Caco-2 (cell line): ENCODE data around the gene DCDC1. TPM values are rescaled to one million over a fixed set of nuclear protein-coding genes. Genes with fewer than 3 reads are reported as not detected.

Source experiments
- BruUV-seq: library from RNA; stranded (reverse); fragments of 400-500 nt; replicated peaks from 2 replicates; lab custom pipeline; 2021; lab: Mats Ljungman, UMichigan
- CTCF ChIA-PET: fragments of 300-600 bp; sonication (Branson Sonifier 250); formaldehyde crosslinking; loops from one replicate; lab custom pipeline; 2022; ENCODE audit warnings: antibody characterized with exemption; lab: Charles Lee
- POLR2A ChIA-PET: fragments of 300-600 bp; sonication (Branson Sonifier 250); formaldehyde crosslinking; loops from one replicate; lab custom pipeline; 2022; ENCODE audit warnings: antibody characterized with exemption; lab: Charles Lee
- DNase-seq, 2 experiments: peaks; one replicate each; pipeline versions ENCODE4 v3.0.0 to v3.0.0-alpha.2; 2020 to 2022
- H3K27me3 ChIP-seq: replicated peaks from 2 replicates; pipeline ENCODE4 v1.6.0; 2011; ENCODE audit warnings: low read length; ENCODE audit not compliant: control insufficient read depth, insufficient read depth
- H3K36me3 ChIP-seq: 2 replicates; pipeline ENCODE4 v1.5.1; 2011; ENCODE audit warnings: low read length; ENCODE audit not compliant: control insufficient read depth, insufficient read depth
- H3K4me1 ChIP-seq: fragments of 250-450 bp; sonication (Bioruptor Pico); 2 replicates; pipeline ENCODE4 v1.5.1; 2020; ENCODE audit warnings: mild to moderate bottlenecking
- H3K4me3 ChIP-seq: 2 replicates; pipeline ENCODE4 v1.5.1; 2011; ENCODE audit warnings: low read depth, mild to moderate bottlenecking, control low read depth, low read length
- H3K9me3 ChIP-seq: fragments of 250-450 bp; sonication (Bioruptor Pico); 2 replicates; pipeline ENCODE4 v1.5.1; 2020; ENCODE audit warnings: mild to moderate bottlenecking, moderate library complexity
- H3K27ac Mint-ChIP-seq: one replicate; pipeline ENCODE4 v1.8.0; 2022; ENCODE audit warnings: mixed read lengths; ENCODE audit not compliant: unreplicated experiment
- H3K27me3 Mint-ChIP-seq: one replicate; pipeline ENCODE4 v1.8.0; 2022; ENCODE audit warnings: mixed read lengths; ENCODE audit not compliant: insufficient read depth, unreplicated experiment
- H3K36me3 Mint-ChIP-seq: one replicate; pipeline ENCODE4 v1.8.0; 2022; ENCODE audit warnings: mild to moderate bottlenecking, mixed read lengths; ENCODE audit not compliant: insufficient read depth, unreplicated experiment
- H3K4me1 Mint-ChIP-seq: one replicate; pipeline ENCODE4 v1.8.0; 2022; ENCODE audit warnings: low read depth, mixed read lengths; ENCODE audit not compliant: unreplicated experiment
- H3K4me3 Mint-ChIP-seq: one replicate; pipeline ENCODE4 v1.8.0; 2022; ENCODE audit warnings: mild to moderate bottlenecking, moderate library complexity, mixed read lengths; ENCODE audit not compliant: unreplicated experiment
- H3K9me3 Mint-ChIP-seq: one replicate; pipeline ENCODE4 v1.8.0; 2022; ENCODE audit warnings: mixed read lengths; ENCODE audit not compliant: unreplicated experiment
- CTCF ChIP-seq, 2 experiments: fragments of 200-600 bp in 1 of 2; IDR thresholded peaks; 1 replicate in 1 of 2; 2 replicates in 1 of 2; pipeline versions ENCODE4 v1.5.1 to v1.8.0; 2011 to 2022; ENCODE audit warnings: antibody characterized with exemption in 1 of 2, control low read depth in 1 of 2, inconsistent platforms in 1 of 2, low read depth in 1 of 2, low read length in 1 of 2, mild to moderate bottlenecking in 1 of 2, moderate library complexity in 1 of 2; ENCODE audit not compliant: insufficient read depth in 1 of 2, severe bottlenecking in 1 of 2, unreplicated experiment in 1 of 2
- intact Hi-C: fragments of 100-400 bp; cut with micrococcal nuclease; formaldehyde crosslinking; loops from one replicate; pipeline ENCODE4 v1.10.0; 2022; ENCODE audit not compliant: unreplicated experiment
- total RNA-seq: library from RNA; stranded (reverse); gene quantifications from 2 replicates; pipeline ENCODE4 v1.2.3, GENCODE V29; 2022

The DCDC1 gene
- total RNA-seq, 1 experiment from 2014 or later, result not detected

- no peak overlapping the region for H3K27ac Mint-ChIP-seq
- ChIA-PET CTCF (no interaction called here), POLR2A (no interaction called here)
- H3K4me1 Mint-ChIP-seq, result peaks cover 18% of the 10 kb centered on the region
- BruUV-seq, result no TSS peak
- no peak overlapping the region for H3K4me3 ChIP-seq
- H3K9me3 Mint-ChIP-seq, result no peaks in the 10 kb centered on the region
- no peaks in the 10 kb centered on the region for H3K36me3 ChIP-seq
- no peak for DNase-seq
- no peak overlapping the region for H3K4me3 Mint-ChIP-seq
- peaks cover 4% of the 10 kb centered on the region for H3K36me3 Mint-ChIP-seq
- H3K4me1 ChIP-seq, result peaks cover 6% of the 10 kb centered on the region; the same call in 1 of the 2 replicates
- no peaks in the 10 kb centered on the region for H3K27me3 Mint-ChIP-seq
- TF ChIP-seq CTCF (IDR thresholded peaks at IDR 0.05; ENCODE audit: insufficient read depth in 1 of 2, low read depth in 1 of 2, low read length in 1 of 2, severe bottlenecking in 1 of 2, unreplicated experiment in 1 of 2), result no peak
- H3K9me3 ChIP-seq, result no peaks in the 10 kb centered on the region
- intact Hi-C loops, result no loop called here
- H3K27me3 ChIP-seq, result no peaks in the 10 kb centered on the region
Observed at GRCh38 chr11:31059529-31059928, 310.0 kb downstream of the DCDC1 start.

- TF ChIP-seq CTCF (IDR thresholded peaks at IDR 0.05; ENCODE audit: insufficient read depth in 1 of 2, low read depth in 1 of 2, low read length in 1 of 2, severe bottlenecking in 1 of 2, unreplicated experiment in 1 of 2), result no peak
- Histone ChIP-seq H3K9me3 (no peaks in the 10 kb centered on the region), H3K36me3 (no peaks in the 10 kb centered on the region), H3K4me1 (no peaks in the 10 kb centered on the region), H3K4me3 (no peak overlapping the region), H3K27me3 (no peaks in the 10 kb centered on the region)
- no peak overlapping the region for H3K4me3 Mint-ChIP-seq
- H3K9me3 Mint-ChIP-seq, result no peaks in the 10 kb centered on the region
- H3K4me1 Mint-ChIP-seq, result no peaks in the 10 kb centered on the region
- BruUV-seq, result no TSS peak
- H3K36me3 Mint-ChIP-seq, result no peaks in the 10 kb centered on the region
- peaks cover 3% of the 10 kb centered on the region for H3K27me3 Mint-ChIP-seq
- intact Hi-C loops, result no loop called here
- ChIA-PET POLR2A (no interaction called here), CTCF (no interaction called here)
- DNase-seq, result no peak
- H3K27ac Mint-ChIP-seq, result no peak overlapping the region
Observed at GRCh38 chr11:31050061-31050765, 319.3 kb downstream of the DCDC1 start.

GRCh38 chr11:31045335-31045734 lies 324.2 kb downstream of the DCDC1 start:
- Histone ChIP-seq H3K4me1 (no peaks in the 10 kb centered on the region), H3K4me3 (no peak overlapping the region), H3K27me3 (no peaks in the 10 kb centered on the region), H3K36me3 (no peaks in the 10 kb centered on the region), H3K9me3 (no peaks in the 10 kb centered on the region)
- no peak overlapping the region for H3K27ac Mint-ChIP-seq
- intact Hi-C loops, result loop anchor here (1.0 kb wide), 1 partner anchor 85 kb away; no protein-coding TSS in a partner anchor
- H3K36me3 Mint-ChIP-seq, result no peaks in the 10 kb centered on the region
- no TSS peak for BruUV-seq
- H3K4me1 Mint-ChIP-seq, result no peaks in the 10 kb centered on the region
- ChIA-PET POLR2A (interaction anchor here (0.6 kb wide), 3 partner anchors 73 to 723 kb away, joined by 3 read pairs; partner anchors contain the start of gene ARL14EP), CTCF (interaction anchor here (0.6 to 1.7 kb wide), 7 partner anchors 15 to 120 kb away, joined by 3 to 37 read pairs (median 5); no protein-coding TSS in a partner anchor)
- H3K4me3 Mint-ChIP-seq, result no peak overlapping the region
- H3K9me3 Mint-ChIP-seq, result no peaks in the 10 kb centered on the region
- DNase-seq, result peak in 1 of 2 experiments; percentile 9
- H3K27me3 Mint-ChIP-seq, result peaks cover 3% of the 10 kb centered on the region
- TF ChIP-seq CTCF (IDR thresholded peaks at IDR 0.05; ENCODE audit: insufficient read depth in 1 of 2, low read depth in 1 of 2, low read length in 1 of 2, severe bottlenecking in 1 of 2, unreplicated experiment in 1 of 2), result peak; percentile 36 to 56
